HEK293T (cell line): Measurements from ENCODE around the gene AEBP1.

ENCODE experiments used
- CTCF ChIA-PET: fragments of 350-600 bp; formaldehyde crosslinking; extraction: SDS; loops from one replicate; lab custom pipeline; 2021; ENCODE audit warnings: antibody characterized with exemption, inconsistent platforms; lab: Yijun Ruan, JAX
- POLR2A ChIA-PET: fragments of 350-600 bp; formaldehyde crosslinking; extraction: SDS; loops from one replicate; lab custom pipeline; 2020; ENCODE audit warnings: antibody characterized with exemption, inconsistent platforms; lab: Yijun Ruan, JAX
- DNase-seq: peaks from one replicate; pipeline ENCODE4 v3.0.0; 2012; ENCODE audit warnings: mixed read lengths; ENCODE audit errors: extremely low spot score
- ARNT ChIP-seq: fragments of 450-650 bp; IDR thresholded peaks from 2 replicates; pipeline ENCODE4 v1.6.1; 2017; ENCODE audit warnings: mild to moderate bottlenecking
- BHLHE40 ChIP-seq: fragments of 450-650 bp; IDR thresholded peaks from 2 replicates; pipeline ENCODE4 v1.6.1; 2016; ENCODE audit warnings: mild to moderate bottlenecking, moderate library complexity, borderline replicate concordance
- CTBP1 ChIP-seq: fragments of 450-650 bp; IDR thresholded peaks from 2 replicates; pipeline ENCODE4 v1.6.1; 2016; ENCODE audit warnings: borderline replicate concordance
- ELF4 ChIP-seq: fragments of 450-650 bp; IDR thresholded peaks from 2 replicates; pipeline ENCODE4 v1.6.1; 2017; ENCODE audit warnings: antibody characterized with exemption
- FOXA1 ChIP-seq: fragments of 450-650 bp; IDR thresholded peaks from 2 replicates; pipeline ENCODE4 v1.6.1; 2016; ENCODE audit warnings: mild to moderate bottlenecking
- FOXK2 ChIP-seq: fragments of 450-650 bp; IDR thresholded peaks from 2 replicates; pipeline ENCODE4 v1.6.1; 2016; ENCODE audit warnings: mild to moderate bottlenecking
- FOXM1 ChIP-seq: fragments of 450-650 bp; IDR thresholded peaks from 2 replicates; pipeline ENCODE4 v1.6.1; 2017; ENCODE audit warnings: mild to moderate bottlenecking, borderline replicate concordance
- HDGF ChIP-seq: fragments of 450-650 bp; IDR thresholded peaks from 2 replicates; pipeline ENCODE4 v1.6.1; 2017; ENCODE audit warnings: antibody characterized with exemption, borderline replicate concordance
- L3MBTL2 ChIP-seq: fragments of 450-650 bp; conservative IDR thresholded peaks from 2 replicates; pipeline ENCODE4 v1.6.1; 2016; ENCODE audit warnings: mild to moderate bottlenecking
- LEF1 ChIP-seq: fragments of 450-650 bp; IDR thresholded peaks from 2 replicates; pipeline ENCODE4 v1.6.1; 2017; ENCODE audit warnings: mild to moderate bottlenecking, borderline replicate concordance
- NFRKB ChIP-seq: fragments of 450-650 bp; IDR thresholded peaks from 2 replicates; pipeline ENCODE4 v1.6.1; 2016; ENCODE audit warnings: mild to moderate bottlenecking, moderate library complexity
- PKNOX1 ChIP-seq: fragments of 450-650 bp; IDR thresholded peaks from 2 replicates; pipeline ENCODE4 v1.6.1; 2016
- SP1 ChIP-seq: fragments of 450-650 bp; IDR thresholded peaks from 2 replicates; pipeline ENCODE4 v1.6.1; 2017
- SUZ12 ChIP-seq: fragments of 450-650 bp; IDR thresholded peaks from 2 replicates; pipeline ENCODE4 v1.6.1; 2016; ENCODE audit warnings: mild to moderate bottlenecking
- TARDBP ChIP-seq: fragments of 450-650 bp; IDR thresholded peaks from 2 replicates; pipeline ENCODE4 v1.6.1; 2016
- ZNF384 ChIP-seq: fragments of 450-650 bp; IDR thresholded peaks from 2 replicates; pipeline ENCODE4 v1.6.1; 2016

The AEBP1 gene

DNA sequence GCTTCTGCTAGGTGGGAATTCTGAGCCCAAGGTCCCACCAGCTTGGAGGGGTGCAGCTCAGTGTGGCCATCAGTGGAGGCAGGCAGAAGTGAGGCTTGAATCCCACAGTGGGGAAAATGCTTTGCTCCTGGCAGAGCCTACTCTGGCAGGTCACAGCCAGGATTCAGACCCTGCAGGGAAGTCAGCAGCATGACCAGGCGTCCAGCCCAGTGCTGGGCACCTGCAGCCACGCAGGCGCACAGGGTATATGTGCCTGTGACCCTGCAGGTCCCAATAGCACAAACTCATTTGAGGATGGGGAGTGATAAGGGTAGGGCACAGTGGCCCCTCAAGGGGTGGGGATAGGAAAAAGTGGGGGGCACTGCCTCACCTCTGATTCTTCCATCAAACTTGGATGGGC is 8.4 kb upstream of the AEBP1 start:
- DNase-seq, result no peak
- CTCF ChIA-PET, result no interaction called here
- TF ChIP-seq ARNT, result no peak
- POLR2A ChIA-PET, result interaction anchor here (1.0 kb wide), 1 partner anchor 21 kb away, joined by 3 read pairs; no protein-coding TSS in a partner anchor

DNA sequence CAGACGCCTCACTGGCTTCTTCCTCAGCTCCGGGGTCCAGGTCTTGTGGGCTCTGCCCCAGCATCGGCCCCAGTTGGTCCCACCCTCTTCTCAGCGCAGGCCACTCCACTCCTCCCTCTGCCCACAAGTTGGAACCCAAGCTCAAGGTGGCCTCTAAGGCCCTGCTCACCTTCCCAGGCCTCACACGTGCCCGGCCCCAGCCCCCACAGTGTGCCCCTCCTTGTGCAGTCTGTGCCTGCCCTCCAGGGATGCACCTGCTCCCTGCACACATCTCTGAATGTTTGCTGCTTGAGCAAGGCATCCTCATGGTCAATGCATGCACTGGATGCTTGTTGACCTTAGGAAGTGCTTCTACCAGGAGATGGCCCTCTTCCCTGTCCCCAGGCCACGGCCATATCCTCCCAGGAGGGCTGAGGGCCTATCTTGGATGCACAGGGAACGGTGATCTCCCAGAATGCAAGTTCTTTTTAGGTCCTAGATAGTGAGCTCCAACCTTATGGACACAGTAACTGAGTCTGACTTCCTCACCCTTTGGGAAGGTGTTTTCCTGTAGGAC is 7.7 kb upstream of the AEBP1 start:
- POLR2A ChIA-PET, result interaction anchor here (1.0 kb wide), 1 partner anchor 20 kb away, joined by 3 read pairs; no protein-coding TSS in a partner anchor
- no peak for DNase-seq
- TF ChIP-seq NFRKB (no peak), SP1 (no peak), SUZ12 (no peak), FOXA1 (no peak), L3MBTL2 (no peak), TARDBP (no peak), ELF4 (no peak)
- CTCF ChIA-PET, result no interaction called here

DNA sequence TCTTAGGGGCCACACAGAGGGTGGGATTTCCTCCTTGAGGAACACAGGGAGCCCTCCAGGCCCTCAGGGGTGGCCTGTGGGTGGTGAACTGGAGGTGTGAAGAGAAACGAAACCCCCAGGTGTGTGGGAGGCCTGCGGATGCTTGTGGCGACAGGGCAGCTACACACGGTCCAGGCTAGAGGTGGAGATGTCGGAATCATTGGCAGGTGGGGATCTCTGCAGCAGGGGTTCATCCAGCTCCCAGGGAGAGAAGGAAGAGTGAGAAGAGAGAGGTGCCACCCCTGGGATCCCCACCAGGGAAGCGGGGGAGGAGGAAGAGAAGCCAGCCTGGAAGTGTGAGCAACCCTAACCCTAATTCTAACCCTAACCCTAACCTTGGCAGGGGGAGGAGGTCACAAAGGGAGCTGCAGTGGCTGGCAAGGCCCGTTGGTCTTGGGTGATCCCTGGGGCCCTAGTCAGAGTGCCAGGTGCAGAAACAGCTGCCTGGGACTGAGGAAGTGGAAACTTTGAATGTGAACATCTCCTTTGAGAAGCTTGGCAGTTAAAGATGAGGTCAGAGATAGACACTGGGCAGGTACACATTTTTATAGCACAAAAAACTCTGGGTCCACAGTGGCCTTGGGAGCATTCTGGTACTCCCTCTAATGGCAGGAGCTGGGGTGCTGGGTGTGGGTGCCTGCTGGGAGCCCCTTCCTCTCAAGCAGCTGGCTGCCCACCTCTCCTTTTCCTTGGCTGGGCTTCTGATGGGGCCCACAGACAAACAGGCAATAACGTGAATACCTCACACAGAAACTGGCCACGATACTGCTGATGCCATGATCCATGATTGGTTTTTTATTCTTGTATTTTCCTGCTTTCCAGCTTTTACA is 6.8 kb upstream of the AEBP1 start:
- no peak for DNase-seq
- ChIA-PET CTCF (no interaction called here), POLR2A (no interaction called here)
- TF ChIP-seq ZNF384 (no peak), TARDBP (no peak), SP1 (no peak), BHLHE40 (no peak), CTBP1 (no peak), HDGF (no peak), FOXA1 (no peak), PKNOX1 (no peak), LEF1 (no peak)

- CTCF ChIA-PET, result interaction anchor here (1.1 kb wide), 1 partner anchor 13 kb away, joined by 4 read pairs; no protein-coding TSS in a partner anchor
- TF ChIP-seq ELF4 (no peak), BHLHE40 (no peak), FOXK2 (no peak), FOXA1 (no peak), CTBP1 (no peak), TARDBP (no peak), ZNF384 (no peak), HDGF (no peak), FOXM1 (no peak), SP1 (no peak), L3MBTL2 (no peak), ARNT (no peak), NFRKB (no peak), PKNOX1 (no peak), LEF1 (no peak), SUZ12 (no peak)
- DNase-seq, result no peak
- POLR2A ChIA-PET, result interaction anchor here (0.8 to 1.1 kb wide), 2 partner anchors 11 to 54 kb away, joined by 3 read pairs; partner anchors contain the start of gene DBNL
Observed at GRCh38 chr7:44098092-44099068, 5.8 kb upstream of the AEBP1 start.

- POLR2A ChIA-PET, result interaction anchor here (0.8 kb wide), 1 partner anchor 56 kb away, joined by 3 read pairs; the partner anchor contains the start of gene DBNL
- CTCF ChIA-PET, result no interaction called here
- TF ChIP-seq L3MBTL2 (no peak), BHLHE40 (no peak), FOXA1 (no peak), TARDBP (no peak), CTBP1 (no peak), SUZ12 (no peak), NFRKB (no peak), ZNF384 (no peak), FOXK2 (no peak), HDGF (no peak), FOXM1 (no peak), ARNT (no peak), PKNOX1 (no peak), LEF1 (no peak), SP1 (no peak), ELF4 (no peak)
- no peak for DNase-seq
Observed at GRCh38 chr7:44099669-44100068, 4.5 kb upstream of the AEBP1 start.
